SJSA1 (cell line): ENCODE results near the gene AMPH. TPM values are rescaled to one million over a fixed set of nuclear protein-coding genes. Genes with fewer than 3 reads are reported as not detected.

Source experiments
- DNase-seq, 2 experiments: peaks; one replicate each; pipeline ENCODE4 v3.0.0-alpha.2; 2015 to 2020; ENCODE audit warnings: low spot score in 2 of 2, low read depth in 1 of 2
- H3K27ac ChIP-seq: fragments of 250-450 bp; sonication (Bioruptor Pico); 2 replicates; pipeline ENCODE4 v1.5.1; 2020; ENCODE audit warnings: mild to moderate bottlenecking, moderate library complexity
- H3K27me3 ChIP-seq: fragments of 250-450 bp; sonication (Bioruptor Pico); replicated peaks from 2 replicates; pipeline ENCODE4 v1.5.1; 2020; ENCODE audit warnings: mild to moderate bottlenecking, moderate library complexity
- H3K36me3 ChIP-seq: fragments of 250-450 bp; sonication (Bioruptor Pico); 2 replicates; pipeline ENCODE4 v1.5.1; 2020; ENCODE audit warnings: mild to moderate bottlenecking
- H3K4me1 ChIP-seq: fragments of 250-450 bp; sonication (Bioruptor Pico); replicated peaks from 2 replicates; pipeline ENCODE4 v1.6.1; 2021; ENCODE audit warnings: mild to moderate bottlenecking
- H3K4me3 ChIP-seq: fragments of 250-450 bp; sonication (Bioruptor Pico); 2 replicates; pipeline ENCODE4 v1.5.1; 2020; ENCODE audit warnings: mild to moderate bottlenecking
- H3K9me3 ChIP-seq: fragments of 250-450 bp; sonication (Bioruptor Pico); replicated peaks from 2 replicates; pipeline ENCODE4 v1.5.1; 2020; ENCODE audit warnings: mild to moderate bottlenecking
- total RNA-seq: library from RNA; depleted of rRNA; stranded (reverse); fragments of >200 nt; shearing (Covaris generic); gene quantifications from 2 replicates; pipeline ENCODE4 v1.2.3, GENCODE V29; 2014

AMPH gene
- total RNA-seq, 1 experiment from 2014 or later: not detected

GRCh38 chr7:38658921-38659320, 27.7 kb upstream of the AMPH start:
- no peaks in the 10 kb centered on the region for H3K9me3 ChIP-seq
- H3K4me3 ChIP-seq: no peak overlapping the region
- no peaks in the 10 kb centered on the region for H3K4me1 ChIP-seq
- no peaks in the 10 kb centered on the region for H3K36me3 ChIP-seq
- no peak overlapping the region for H3K27ac ChIP-seq
- no peaks in the 10 kb centered on the region for H3K27me3 ChIP-seq
- no peak for DNase-seq

GRCh38 chr7:38656968-38657367, 25.8 kb upstream of the AMPH start:
- no peaks in the 10 kb centered on the region for H3K36me3 ChIP-seq
- H3K27me3 ChIP-seq: no peaks in the 10 kb centered on the region
- no peaks in the 10 kb centered on the region for H3K9me3 ChIP-seq
- DNase-seq: no peak
- H3K4me3 ChIP-seq: no peak overlapping the region
- H3K27ac ChIP-seq: no peak overlapping the region
- no peaks in the 10 kb centered on the region for H3K4me1 ChIP-seq

GRCh38 chr7:38655833-38656774, 24.9 kb upstream of the AMPH start:
- Histone ChIP-seq H3K9me3 (no peaks in the 10 kb centered on the region), H3K27ac (no peak overlapping the region), H3K4me1 (no peaks in the 10 kb centered on the region), H3K4me3 (no peak overlapping the region), H3K27me3 (no peaks in the 10 kb centered on the region), H3K36me3 (no peaks in the 10 kb centered on the region)
- no peak for DNase-seq

GRCh38 chr7:38637957-38638356, 6.8 kb upstream of the AMPH start:
- Histone ChIP-seq H3K27ac (no peak overlapping the region), H3K9me3 (no peaks in the 10 kb centered on the region), H3K27me3 (no peaks in the 10 kb centered on the region), H3K36me3 (no peaks in the 10 kb centered on the region), H3K4me3 (no peak overlapping the region), H3K4me1 (no peaks in the 10 kb centered on the region)
- no peak for DNase-seq

- peaks cover 4% of the 10 kb centered on the region; the same call in 1 of the 2 replicates for H3K4me1 ChIP-seq
- H3K9me3 ChIP-seq: no peaks in the 10 kb centered on the region
- peaks cover 29% of the 10 kb centered on the region for H3K27me3 ChIP-seq
- H3K4me3 ChIP-seq: no peak overlapping the region
- no peak overlapping the region for H3K27ac ChIP-seq
- DNase-seq: no peak
- no peaks in the 10 kb centered on the region for H3K36me3 ChIP-seq
Measured at GRCh38 chr7:38632411-38632810, 1.2 kb upstream of the AMPH start.

GRCh38 chr7:38629651-38630510, 1.3 kb downstream of the AMPH start:
- H3K4me1 ChIP-seq: peaks cover 4% of the 10 kb centered on the region; the same call in 1 of the 2 replicates
- no peaks in the 10 kb centered on the region for H3K36me3 ChIP-seq
- 0 out of 2 replicates have a peak, but pooled peaks cover 1% of the 10 kb centered on the region for H3K9me3 ChIP-seq
- no peak for DNase-seq
- peaks cover 29% of the 10 kb centered on the region for H3K27me3 ChIP-seq
- no peak overlapping the region for H3K4me3 ChIP-seq
- no peak overlapping the region for H3K27ac ChIP-seq

GRCh38 chr7:38628630-38629385, 2.4 kb downstream of the AMPH start:
- Histone ChIP-seq H3K27ac (no peak overlapping the region), H3K9me3 (0 out of 2 replicates have a peak, but pooled peaks cover 3% of the 10 kb centered on the region), H3K4me3 (no peak overlapping the region), H3K27me3 (peaks cover 29% of the 10 kb centered on the region), H3K4me1 (peaks cover 4% of the 10 kb centered on the region; the same call in 1 of the 2 replicates), H3K36me3 (no peaks in the 10 kb centered on the region)
- DNase-seq: no peak

GRCh38 chr7:38625866-38626265, 5.3 kb downstream of the AMPH start:
- peaks cover 16% of the 10 kb centered on the region for H3K27me3 ChIP-seq
- H3K4me3 ChIP-seq: no peak overlapping the region
- peaks cover 3% of the 10 kb centered on the region; the same call in 1 of the 2 replicates for H3K4me1 ChIP-seq
- H3K27ac ChIP-seq: no peak overlapping the region
- no peaks in the 10 kb centered on the region for H3K36me3 ChIP-seq
- 0 out of 2 replicates have a peak, but pooled peaks cover 3% of the 10 kb centered on the region for H3K9me3 ChIP-seq
- no peak for DNase-seq

- Histone ChIP-seq H3K4me1 (no peaks in the 10 kb centered on the region), H3K4me3 (no peak overlapping the region), H3K27ac (no peak overlapping the region), H3K36me3 (no peaks in the 10 kb centered on the region), H3K9me3 (no peaks in the 10 kb centered on the region), H3K27me3 (no peaks in the 10 kb centered on the region)
- no peak for DNase-seq
Measured at GRCh38 chr7:38615665-38616064, 15.5 kb downstream of the AMPH start.

- Histone ChIP-seq H3K27ac (no peak overlapping the region), H3K9me3 (no peaks in the 10 kb centered on the region), H3K4me1 (no peaks in the 10 kb centered on the region), H3K36me3 (no peaks in the 10 kb centered on the region), H3K4me3 (no peak overlapping the region), H3K27me3 (no peaks in the 10 kb centered on the region)
- no peak for DNase-seq
Measured at GRCh38 chr7:38607466-38607865, 23.7 kb downstream of the AMPH start.

- no peaks in the 10 kb centered on the region for H3K4me1 ChIP-seq
- no peak for DNase-seq
- no peak overlapping the region for H3K27ac ChIP-seq
- no peak overlapping the region for H3K4me3 ChIP-seq
- no peaks in the 10 kb centered on the region for H3K36me3 ChIP-seq
- H3K27me3 ChIP-seq: no peaks in the 10 kb centered on the region
- H3K9me3 ChIP-seq: no peaks in the 10 kb centered on the region
Measured at GRCh38 chr7:38600741-38601140, 30.4 kb downstream of the AMPH start.

GRCh38 chr7:38594949-38595348, 36.2 kb downstream of the AMPH start:
- Histone ChIP-seq H3K27ac (no peak overlapping the region), H3K27me3 (no peaks in the 10 kb centered on the region), H3K36me3 (no peaks in the 10 kb centered on the region), H3K4me1 (no peaks in the 10 kb centered on the region), H3K9me3 (no peaks in the 10 kb centered on the region), H3K4me3 (no peak overlapping the region)
- no peak for DNase-seq

- no peak overlapping the region for H3K4me3 ChIP-seq
- no peaks in the 10 kb centered on the region for H3K36me3 ChIP-seq
- no peaks in the 10 kb centered on the region for H3K27me3 ChIP-seq
- H3K27ac ChIP-seq: no peak overlapping the region
- no peak for DNase-seq
- no peaks in the 10 kb centered on the region for H3K9me3 ChIP-seq
- H3K4me1 ChIP-seq: no peaks in the 10 kb centered on the region
Measured at GRCh38 chr7:38592737-38593288, 38.4 kb downstream of the AMPH start.
